Dedifferentiated amniotic fluid mesenchymal stem cell (primary cell): ENCODE data around the gene VWA3B.

Experiments
- DNase-seq: peaks from one replicate; pipeline ENCODE4 v3.0.0-alpha.2; 2016; ENCODE audit errors: extremely low spot score

VWA3B gene

DNA sequence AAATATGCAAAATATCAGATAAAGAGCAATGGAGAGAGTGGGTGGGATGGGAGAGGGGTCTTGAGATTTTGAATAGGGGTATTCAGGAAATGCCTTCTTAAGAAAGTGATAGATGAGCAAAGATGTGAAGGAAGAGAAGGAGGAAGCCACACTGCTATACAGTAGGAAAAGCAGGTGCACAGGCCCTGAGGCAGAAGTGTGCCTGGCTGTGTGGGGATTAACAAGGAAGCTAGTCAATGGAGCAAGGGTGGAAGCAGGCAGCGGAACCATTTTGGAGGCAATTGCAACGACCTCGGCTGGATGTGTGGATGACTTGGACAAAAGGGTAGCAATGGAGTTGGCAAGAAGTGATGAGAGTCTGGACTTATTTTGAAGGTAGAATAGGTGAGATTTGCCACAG, 248.3 kb downstream of the VWA3B start:
- no peak for DNase-seq

- no peak for DNase-seq
Observed at GRCh38 chr2:98341241-98341640, 254.3 kb downstream of the VWA3B start.

DNA sequence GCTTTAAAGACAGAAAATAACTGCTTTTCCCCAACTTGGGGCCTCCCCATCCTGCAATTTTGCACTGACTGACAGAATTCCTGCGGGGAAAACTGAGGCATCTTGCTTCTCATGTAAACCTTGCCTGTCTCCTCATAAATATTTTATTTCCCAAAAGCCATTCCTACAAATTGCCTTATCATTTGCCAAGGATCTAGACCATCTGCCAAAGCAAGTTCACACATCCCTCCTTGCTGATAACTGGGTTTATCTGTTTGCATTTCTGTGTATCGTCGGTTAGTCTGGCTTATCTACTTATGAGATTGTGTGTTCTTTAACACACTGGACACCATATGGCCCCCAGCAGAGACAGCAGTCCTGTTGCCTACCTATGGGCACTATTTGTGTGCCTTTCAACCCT, 256.3 kb downstream of the VWA3B start:
- no peak for DNase-seq

- no peak for DNase-seq
Observed at GRCh38 chr2:98346311-98347236, 259.6 kb downstream of the VWA3B start, which contains the start of gene CNGA3. Gene CNGA3, plus strand, starts transcription at chr2:98346456. Its CDS starts 23,520 bp downstream, at chr2:98369976.

DNA sequence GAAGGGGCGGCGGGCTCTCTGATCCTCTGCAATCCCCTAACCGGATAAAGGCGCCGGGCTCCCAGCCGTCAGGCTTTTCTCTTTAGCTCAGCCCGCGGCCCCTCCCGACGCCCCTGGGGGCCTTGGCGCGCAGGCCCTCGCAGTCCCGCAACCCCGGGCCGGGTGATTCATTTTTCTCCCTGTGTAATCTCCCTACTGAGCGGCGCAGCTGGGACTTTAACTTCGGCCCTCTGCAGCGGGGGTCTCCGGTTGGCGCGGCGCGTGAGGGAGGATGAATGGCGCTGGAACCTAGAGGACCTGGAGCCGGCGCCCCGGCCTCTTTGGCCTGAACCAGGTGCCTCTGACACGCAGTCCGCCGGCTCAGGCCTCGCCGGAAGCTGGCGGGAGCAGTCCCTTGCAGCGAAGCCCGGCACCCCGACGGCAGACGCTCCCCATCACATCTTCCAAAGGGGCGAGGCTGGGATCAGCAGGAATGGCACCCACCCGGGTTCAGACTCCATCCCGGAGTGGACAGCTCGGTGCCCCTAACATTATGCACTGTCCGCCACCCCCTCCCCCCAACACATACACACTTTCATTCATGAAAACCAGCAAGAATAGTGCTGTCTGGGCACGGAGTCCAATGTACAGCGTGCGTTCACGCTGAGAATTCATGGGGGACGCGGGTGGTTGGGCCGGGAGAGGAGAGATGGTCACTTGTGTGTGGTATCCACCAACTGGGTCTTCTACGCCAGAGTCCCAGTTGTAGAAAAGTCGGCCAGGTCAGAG, 260.5 kb downstream of the VWA3B start:
- no peak for DNase-seq

GRCh38 chr2:98348066-98348561, 261.1 kb downstream of the VWA3B start:
- no peak for DNase-seq

- peak; percentile 31 for DNase-seq
Observed at GRCh38 chr2:98350411-98350810, 263.4 kb downstream of the VWA3B start.

DNA sequence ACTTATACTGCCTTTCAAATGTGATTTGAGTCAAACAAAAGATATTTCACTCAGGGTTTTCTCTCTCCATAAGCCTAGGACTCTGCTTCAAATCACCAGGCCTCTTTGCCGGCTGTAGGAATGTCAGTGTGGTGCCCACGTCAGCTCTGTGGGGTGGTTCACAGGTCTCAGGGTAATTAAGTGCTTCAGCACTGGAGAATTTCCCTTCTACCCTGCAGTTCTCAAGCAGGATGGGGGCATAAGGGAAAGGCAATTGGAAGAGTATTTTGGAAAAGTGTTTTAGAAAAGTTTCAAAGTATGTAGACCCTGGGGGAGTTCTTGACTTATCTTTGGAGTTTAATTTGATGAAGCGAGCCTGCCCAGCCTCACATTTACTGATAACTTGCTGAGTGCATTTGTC, 268.9 kb downstream of the VWA3B start:
- no peak for DNase-seq

DNA sequence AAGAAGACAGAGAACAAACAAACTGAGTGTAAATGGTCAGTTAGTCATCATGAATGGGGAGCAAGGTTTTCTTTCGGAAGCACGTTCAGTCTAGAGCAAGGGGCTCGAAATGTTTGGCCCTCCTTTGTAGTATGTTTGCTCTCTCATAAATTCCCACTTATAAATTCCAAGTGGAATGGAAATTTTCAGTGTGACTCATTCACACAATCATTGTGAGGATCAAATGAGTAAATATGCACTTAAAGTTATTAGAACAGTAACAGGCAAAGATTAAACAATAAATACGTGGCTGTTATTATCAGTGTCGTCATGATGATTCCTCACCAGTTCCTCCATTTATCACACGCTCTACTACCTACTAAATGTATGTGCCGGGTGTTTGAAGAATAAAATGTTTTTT, 269.8 kb downstream of the VWA3B start:
- no peak for DNase-seq

- DNase-seq: no peak
Observed at GRCh38 chr2:98357849-98358248, 270.9 kb downstream of the VWA3B start.

DNA sequence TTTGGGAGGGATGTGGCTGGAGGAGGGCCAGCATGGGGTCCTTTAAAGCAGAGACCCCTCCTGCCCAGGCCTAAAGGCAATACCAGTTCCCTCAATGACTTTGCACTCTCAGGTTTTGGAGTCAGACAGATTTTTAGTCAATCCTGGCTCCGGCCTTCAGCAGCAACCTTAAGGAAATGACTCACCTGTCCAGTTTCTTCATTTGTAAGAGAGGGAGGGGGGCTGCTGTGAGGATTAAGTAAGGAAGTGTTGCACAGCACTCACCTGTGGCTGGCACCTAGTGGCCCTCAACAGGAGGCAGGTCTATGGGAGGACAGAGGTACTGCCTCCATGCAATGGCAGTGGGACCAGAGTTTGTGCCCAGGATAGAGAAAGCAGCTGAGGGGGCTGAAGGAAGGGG, 273.0 kb downstream of the VWA3B start:
- DNase-seq: no peak
